CD4-positive, alpha-beta T cell (primary cell): ENCODE results near the gene CYTH4. TPM values are rescaled to one million over a fixed set of nuclear protein-coding genes. Genes with fewer than 3 reads are reported as not detected.

Experiments used
- ATAC-seq: fragments of 200-7000 bp; cut with Tn5 transposase; one replicate; pipeline ENCODE4 v1.10.0; 2022; ENCODE audit warnings: mild to moderate bottlenecking; ENCODE audit not compliant: poor library complexity
- CTCF ChIA-PET: fragments of 350-600 bp; sonication (Branson Sonifier 250); formaldehyde crosslinking; loops from one replicate; lab custom pipeline; 2021; ENCODE audit warnings: antibody characterized with exemption, inconsistent platforms; lab: Charles Lee
- POLR2A ChIA-PET: fragments of 350-600 bp; sonication (Branson Sonifier 250); formaldehyde crosslinking; loops from one replicate; lab custom pipeline; 2021; ENCODE audit warnings: antibody characterized with exemption, inconsistent platforms; lab: Charles Lee
- DNase-seq, 14 experiments: peaks; one replicate each; pipeline ENCODE4 v3.0.0-alpha.2; 2013 to 2020; ENCODE audit warnings: mixed read lengths in 2 of 14
- H3K27ac ChIP-seq, 2 donors: one replicate each; pipeline versions ENCODE4 v1.5.1 to v1.7.0; 2013; ENCODE audit warnings: low read length in 2 of 2, low read depth in 1 of 2, mild to moderate bottlenecking in 1 of 2
- H3K27me3 ChIP-seq, 2 experiments: 1 replicate in 1 of 2; 2 replicates in 1 of 2; pipeline versions ENCODE4 v1.6.1 to v1.7.0; 2013; ENCODE audit warnings: low read length in 2 of 2, control low read depth in 1 of 2, mild to moderate bottlenecking in 1 of 2, moderate library complexity in 1 of 2; ENCODE audit not compliant: insufficient read depth in 2 of 2, control insufficient read depth in 1 of 2
- H3K36me3 ChIP-seq: one replicate; pipeline ENCODE4 v1.6.1; 2013; ENCODE audit warnings: low read length, control low read depth; ENCODE audit not compliant: insufficient read depth
- H3K4me1 ChIP-seq: one replicate; pipeline ENCODE4 v1.6.1; 2013; ENCODE audit warnings: low read length, control low read depth; ENCODE audit not compliant: insufficient read depth
- H3K4me3 ChIP-seq: one replicate; pipeline ENCODE4 v1.5.1; 2013; ENCODE audit warnings: mild to moderate bottlenecking, low read length, moderate library complexity
- H3K9me3 ChIP-seq, 2 experiments: 1 replicate in 1 of 2; 2 replicates in 1 of 2; pipeline versions ENCODE4 v1.6.1 to v1.7.0; 2013; ENCODE audit warnings: low read length in 2 of 2, mild to moderate bottlenecking in 2 of 2, control low read depth in 1 of 2, moderate library complexity in 1 of 2; ENCODE audit not compliant: control insufficient read depth in 1 of 2, insufficient read depth in 1 of 2
- H3K27ac Mint-ChIP-seq: one replicate; pipeline ENCODE4 v1.8.0; 2020; ENCODE audit warnings: mixed read lengths
- H3K27me3 Mint-ChIP-seq: one replicate; pipeline ENCODE4 v1.8.0; 2021; ENCODE audit warnings: mixed read lengths
- H3K36me3 Mint-ChIP-seq: one replicate; pipeline ENCODE4 v1.8.0; 2021; ENCODE audit warnings: low read depth, mixed read lengths
- H3K4me1 Mint-ChIP-seq: one replicate; pipeline ENCODE4 v1.8.0; 2021; ENCODE audit warnings: low read depth, mixed read lengths
- H3K4me3 Mint-ChIP-seq: one replicate; pipeline ENCODE4 v1.8.0; 2020; ENCODE audit warnings: mild to moderate bottlenecking, mixed read lengths
- H3K9me3 Mint-ChIP-seq: one replicate; pipeline ENCODE4 v1.8.0; 2020; ENCODE audit warnings: mixed read lengths
- intact Hi-C, 2 experiments: fragments of 100-400 bp; cut with DNase I in 1 of 2; cut with micrococcal nuclease in 1 of 2; formaldehyde crosslinking; loops; one replicate each; pipeline versions ENCODE4 v1.15.1 to v1.9.0; 2023 to 2025; cut with DNase I, micrococcal nuclease
- total RNA-seq, 174 experiments: library from RNA in 2 of 174; stranded (reverse) in 2 of 174; gene quantifications; one replicate each; pipeline ENCODE4 v1.2.3 and lab custom pipeline; 2021 to 2026
- TF ChIP-seq, protein P1 (sequence below): fragments of 200-600 bp; IDR thresholded peaks from one replicate; pipeline ENCODE4 v1.8.0; 2022; ENCODE audit warnings: antibody characterized with exemption, mild to moderate bottlenecking

CYTH4 gene
- total RNA-seq, 2 experiments from 2014 or later = 134 to 138 TPM

DNA sequence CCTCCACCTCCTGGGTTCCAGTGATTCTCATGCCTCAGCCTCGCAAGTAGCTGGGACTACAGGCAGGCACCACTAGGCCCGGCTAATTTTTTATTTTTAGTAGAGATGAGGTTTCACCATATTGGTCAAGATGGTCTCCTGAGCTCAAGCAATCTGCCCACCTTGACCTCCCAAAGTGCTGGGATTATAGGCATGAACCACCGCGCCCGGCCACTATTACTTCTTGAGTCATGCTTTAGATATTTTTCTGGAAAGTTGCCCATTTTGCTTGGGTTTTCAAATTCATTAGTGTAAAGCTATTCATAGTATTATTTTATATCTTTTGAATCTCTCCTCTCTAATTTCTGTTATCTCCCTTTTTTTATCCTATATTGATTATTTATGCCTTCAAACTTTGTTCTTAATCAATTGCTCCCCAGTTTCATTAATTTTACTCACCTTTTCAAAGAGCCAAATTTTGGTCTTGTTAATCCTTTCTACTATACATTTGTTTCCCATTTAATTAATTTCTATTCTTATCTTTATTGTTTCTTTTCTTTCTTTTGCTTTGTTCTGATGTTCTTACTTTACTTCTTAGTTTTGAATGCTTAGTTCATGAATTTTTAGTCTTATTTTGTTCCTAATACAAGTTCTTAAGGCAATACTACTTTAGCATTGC, 28.0 kb upstream of the CYTH4 start:
- CTCF ChIA-PET = interaction anchor here (2.1 kb wide), 1 partner anchor 55 kb away, joined by 6 read pairs; no protein-coding TSS in a partner anchor
- TF ChIP-seq, protein P1, sequence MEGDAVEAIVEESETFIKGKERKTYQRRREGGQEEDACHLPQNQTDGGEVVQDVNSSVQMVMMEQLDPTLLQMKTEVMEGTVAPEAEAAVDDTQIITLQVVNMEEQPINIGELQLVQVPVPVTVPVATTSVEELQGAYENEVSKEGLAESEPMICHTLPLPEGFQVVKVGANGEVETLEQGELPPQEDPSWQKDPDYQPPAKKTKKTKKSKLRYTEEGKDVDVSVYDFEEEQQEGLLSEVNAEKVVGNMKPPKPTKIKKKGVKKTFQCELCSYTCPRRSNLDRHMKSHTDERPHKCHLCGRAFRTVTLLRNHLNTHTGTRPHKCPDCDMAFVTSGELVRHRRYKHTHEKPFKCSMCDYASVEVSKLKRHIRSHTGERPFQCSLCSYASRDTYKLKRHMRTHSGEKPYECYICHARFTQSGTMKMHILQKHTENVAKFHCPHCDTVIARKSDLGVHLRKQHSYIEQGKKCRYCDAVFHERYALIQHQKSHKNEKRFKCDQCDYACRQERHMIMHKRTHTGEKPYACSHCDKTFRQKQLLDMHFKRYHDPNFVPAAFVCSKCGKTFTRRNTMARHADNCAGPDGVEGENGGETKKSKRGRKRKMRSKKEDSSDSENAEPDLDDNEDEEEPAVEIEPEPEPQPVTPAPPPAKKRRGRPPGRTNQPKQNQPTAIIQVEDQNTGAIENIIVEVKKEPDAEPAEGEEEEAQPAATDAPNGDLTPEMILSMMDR = no peak
- DNase-seq = no peak
- Histone ChIP-seq H3K27ac (no peak overlapping the region), H3K9me3 (no peaks in the 10 kb centered on the region), H3K27me3 (no peaks in the 10 kb centered on the region), H3K4me3 (no peak overlapping the region), H3K36me3 (no peaks in the 10 kb centered on the region), H3K4me1 (peaks cover 8% of the 10 kb centered on the region)
- H3K27ac Mint-ChIP-seq = no peak overlapping the region
- POLR2A ChIA-PET = interaction anchor here (0.7 to 1.0 kb wide), 2 partner anchors 16 to 479 kb away, joined by 3 read pairs; partner anchors contain the start of gene IFT27
- H3K27me3 Mint-ChIP-seq = no peaks in the 10 kb centered on the region
- intact Hi-C loops = no loop called here
- peaks cover 5% of the 10 kb centered on the region for H3K4me1 Mint-ChIP-seq
- H3K36me3 Mint-ChIP-seq = no peaks in the 10 kb centered on the region
- no peak for ATAC-seq
- H3K9me3 Mint-ChIP-seq = no peaks in the 10 kb centered on the region
- no peak overlapping the region for H3K4me3 Mint-ChIP-seq

DNA sequence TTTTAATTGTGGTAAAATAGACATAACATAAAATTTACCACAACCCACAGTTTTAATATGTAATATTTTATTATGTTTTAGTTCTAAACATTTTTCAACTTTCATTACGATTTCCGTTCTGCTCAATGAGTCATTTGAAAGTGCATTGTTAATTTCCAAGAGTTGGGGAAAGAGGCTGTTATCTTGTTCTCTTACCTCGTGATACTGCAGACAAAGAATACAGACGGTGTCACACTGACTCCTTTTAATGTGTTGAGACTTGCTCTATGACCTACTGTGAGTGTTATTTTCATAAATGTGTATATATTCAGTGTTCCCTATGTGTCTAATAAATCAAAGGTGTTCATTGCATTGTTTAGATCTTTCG, 27.5 kb upstream of the CYTH4 start:
- no peaks in the 10 kb centered on the region for H3K36me3 Mint-ChIP-seq
- Histone ChIP-seq H3K4me3 (no peak overlapping the region), H3K27ac (no peak overlapping the region), H3K36me3 (no peaks in the 10 kb centered on the region), H3K4me1 (peaks cover 13% of the 10 kb centered on the region), H3K27me3 (no peaks in the 10 kb centered on the region), H3K9me3 (no peaks in the 10 kb centered on the region)
- ATAC-seq (no peak), DNase-seq (no peak)
- no peak overlapping the region for H3K4me3 Mint-ChIP-seq
- H3K9me3 Mint-ChIP-seq = no peaks in the 10 kb centered on the region
- TF ChIP-seq, protein P1 = no peak
- intact Hi-C loops = no loop called here
- no peak overlapping the region for H3K27ac Mint-ChIP-seq
- H3K27me3 Mint-ChIP-seq = no peaks in the 10 kb centered on the region
- ChIA-PET CTCF (interaction anchor here (1.2 to 2.1 kb wide), 2 partner anchors 9 to 55 kb away, joined by 3 to 6 read pairs; no protein-coding TSS in a partner anchor), POLR2A (interaction anchor here (1.0 kb wide), 1 partner anchor 16 kb away, joined by 3 read pairs; no protein-coding TSS in a partner anchor)
- H3K4me1 Mint-ChIP-seq = peaks cover 10% of the 10 kb centered on the region

DNA sequence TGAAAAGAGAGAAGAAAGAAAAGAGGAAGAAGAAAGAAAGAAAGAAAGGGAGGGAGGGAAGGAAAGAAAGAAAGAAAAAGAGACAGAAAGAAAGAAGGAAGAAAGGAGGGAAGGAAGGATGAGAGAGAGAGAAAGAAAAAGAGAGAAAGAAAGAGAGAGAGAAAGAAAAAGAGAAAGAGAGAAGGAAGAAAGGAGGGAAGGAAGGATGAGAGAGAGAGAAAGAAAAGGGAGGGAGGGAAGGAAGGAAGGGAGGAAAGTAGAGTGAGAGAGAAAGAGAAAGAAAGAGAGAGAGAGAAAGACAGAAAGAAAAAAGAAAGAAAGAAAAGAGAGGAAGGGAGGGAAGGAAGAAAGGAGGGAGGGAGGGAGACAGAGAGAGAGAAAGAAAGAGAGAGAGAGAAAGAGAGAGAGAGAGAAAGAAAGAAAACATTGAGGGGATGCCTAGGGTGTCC, 26.7 kb upstream of the CYTH4 start:
- POLR2A ChIA-PET = interaction anchor here (0.7 to 1.0 kb wide), 2 partner anchors 56 to 203 kb away, joined by 3 read pairs; no protein-coding TSS in a partner anchor
- no peak overlapping the region for H3K27ac Mint-ChIP-seq
- Histone ChIP-seq H3K27me3 (no peaks in the 10 kb centered on the region), H3K9me3 (no peaks in the 10 kb centered on the region), H3K4me1 (peaks cover 18% of the 10 kb centered on the region), H3K4me3 (no peak overlapping the region), H3K27ac (no peak overlapping the region), H3K36me3 (no peaks in the 10 kb centered on the region)
- TF ChIP-seq, protein P1 = peak; percentile 15
- no peaks in the 10 kb centered on the region for H3K27me3 Mint-ChIP-seq
- DNase-seq (no peak), ATAC-seq (no peak)
- H3K36me3 Mint-ChIP-seq = no peaks in the 10 kb centered on the region
- no peaks in the 10 kb centered on the region for H3K9me3 Mint-ChIP-seq
- no peak overlapping the region for H3K4me3 Mint-ChIP-seq
- CTCF ChIA-PET = interaction anchor here (1.2 to 2.1 kb wide), 2 partner anchors 10 to 56 kb away, joined by 3 to 6 read pairs; no protein-coding TSS in a partner anchor
- peaks cover 17% of the 10 kb centered on the region for H3K4me1 Mint-ChIP-seq
- intact Hi-C loops = no loop called here
